Mammary epithelial cell (primary cell): ENCODE results near the gene TPRG1.

Experiments
- CTCF ChIP-seq, 2 donors: IDR thresholded peaks in 1 of 2; conservative IDR thresholded peaks in 1 of 2; 2 replicates each; pipeline ENCODE4 v1.5.1; 2011 to 2012; ENCODE audit warnings: inconsistent platforms in 2 of 2, low read length in 2 of 2, mild to moderate bottlenecking in 2 of 2, control low read depth in 1 of 2, low read depth in 1 of 2; ENCODE audit not compliant: insufficient read depth in 1 of 2; ENCODE audit errors: extremely low read depth in 1 of 2
- EZH2 ChIP-seq: IDR thresholded peaks from 2 replicates; pipeline ENCODE4 v1.6.1; 2012; ENCODE audit warnings: low read length, inconsistent platforms, borderline replicate concordance

GRCh38 chr3:189309400-189309975 is 137.7 kb downstream of the TPRG1 start:
- TF ChIP-seq CTCF (conservative IDR thresholded peaks at IDR 0.05 in 1 of 2, IDR thresholded peaks at IDR 0.05 in 1 of 2; ENCODE audit: extremely low read depth in 1 of 2, insufficient read depth in 1 of 2, low read depth in 1 of 2, low read length in 2 of 2) (no peak), EZH2 (no peak)
